Nephron progenitor cell (in vitro differentiated cells): ENCODE results near the gene KRT24.

Source experiments
- DNase-seq: peaks from one replicate; pipeline ENCODE4 v3.0.0; 2021
- H3K27ac Mint-ChIP-seq: 2 replicates; pipeline ENCODE4 v1.8.0; 2021; ENCODE audit warnings: mild to moderate bottlenecking, moderate library complexity, mixed read lengths
- H3K27me3 Mint-ChIP-seq: 2 replicates; pipeline ENCODE4 v1.8.0; 2021; ENCODE audit warnings: mild to moderate bottlenecking, low read depth, mixed read lengths; ENCODE audit not compliant: poor library complexity
- H3K36me3 Mint-ChIP-seq: 2 replicates; pipeline ENCODE4 v1.8.0; 2021; ENCODE audit warnings: low read depth, mixed read lengths
- H3K4me1 Mint-ChIP-seq: 2 replicates; pipeline ENCODE4 v1.8.0; 2021; ENCODE audit warnings: mixed read lengths
- H3K4me3 Mint-ChIP-seq: 2 replicates; pipeline ENCODE4 v1.8.0; 2021; ENCODE audit warnings: mild to moderate bottlenecking, moderate library complexity, mixed read lengths
- H3K9me3 Mint-ChIP-seq: 2 replicates; pipeline ENCODE4 v1.8.0; 2021; ENCODE audit warnings: mild to moderate bottlenecking, moderate library complexity, mixed read lengths
- TF ChIP-seq, protein P1 (sequence below): fragments of 200-600 bp; sonication (generic); IDR thresholded peaks from 2 replicates; pipeline ENCODE4 v1.5.0; 2021; ENCODE audit warnings: antibody characterized with exemption

KRT24 gene

DNA sequence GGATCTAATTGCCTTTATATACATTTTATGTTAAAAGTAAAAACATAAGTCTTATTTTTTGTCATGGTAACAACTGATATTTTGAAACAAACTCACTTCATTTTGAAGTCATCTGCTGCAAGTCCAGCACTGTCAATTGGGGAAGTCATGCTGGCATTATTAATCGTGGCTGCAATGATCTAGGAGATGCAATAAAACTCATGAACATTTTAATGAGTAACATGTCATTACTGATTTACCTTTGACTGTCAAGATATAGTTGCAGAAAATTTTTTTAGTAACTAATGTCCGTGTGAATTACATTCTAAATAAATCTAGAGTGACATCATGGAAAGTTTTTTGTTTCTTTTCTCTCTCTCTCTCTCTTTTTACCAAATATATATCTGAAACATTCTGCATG is 17.3 kb upstream of the KRT24 start:
- H3K27me3 Mint-ChIP-seq = peaks cover 29% of the 10 kb centered on the region
- TF ChIP-seq, protein P1, sequence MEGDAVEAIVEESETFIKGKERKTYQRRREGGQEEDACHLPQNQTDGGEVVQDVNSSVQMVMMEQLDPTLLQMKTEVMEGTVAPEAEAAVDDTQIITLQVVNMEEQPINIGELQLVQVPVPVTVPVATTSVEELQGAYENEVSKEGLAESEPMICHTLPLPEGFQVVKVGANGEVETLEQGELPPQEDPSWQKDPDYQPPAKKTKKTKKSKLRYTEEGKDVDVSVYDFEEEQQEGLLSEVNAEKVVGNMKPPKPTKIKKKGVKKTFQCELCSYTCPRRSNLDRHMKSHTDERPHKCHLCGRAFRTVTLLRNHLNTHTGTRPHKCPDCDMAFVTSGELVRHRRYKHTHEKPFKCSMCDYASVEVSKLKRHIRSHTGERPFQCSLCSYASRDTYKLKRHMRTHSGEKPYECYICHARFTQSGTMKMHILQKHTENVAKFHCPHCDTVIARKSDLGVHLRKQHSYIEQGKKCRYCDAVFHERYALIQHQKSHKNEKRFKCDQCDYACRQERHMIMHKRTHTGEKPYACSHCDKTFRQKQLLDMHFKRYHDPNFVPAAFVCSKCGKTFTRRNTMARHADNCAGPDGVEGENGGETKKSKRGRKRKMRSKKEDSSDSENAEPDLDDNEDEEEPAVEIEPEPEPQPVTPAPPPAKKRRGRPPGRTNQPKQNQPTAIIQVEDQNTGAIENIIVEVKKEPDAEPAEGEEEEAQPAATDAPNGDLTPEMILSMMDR = no peak
- H3K4me1 Mint-ChIP-seq = no peaks in the 10 kb centered on the region
- peaks cover 6% of the 10 kb centered on the region for H3K9me3 Mint-ChIP-seq
- no peak for DNase-seq
- H3K27ac Mint-ChIP-seq = no peak overlapping the region
- no peak overlapping the region for H3K4me3 Mint-ChIP-seq
- H3K36me3 Mint-ChIP-seq = no peaks in the 10 kb centered on the region

DNA sequence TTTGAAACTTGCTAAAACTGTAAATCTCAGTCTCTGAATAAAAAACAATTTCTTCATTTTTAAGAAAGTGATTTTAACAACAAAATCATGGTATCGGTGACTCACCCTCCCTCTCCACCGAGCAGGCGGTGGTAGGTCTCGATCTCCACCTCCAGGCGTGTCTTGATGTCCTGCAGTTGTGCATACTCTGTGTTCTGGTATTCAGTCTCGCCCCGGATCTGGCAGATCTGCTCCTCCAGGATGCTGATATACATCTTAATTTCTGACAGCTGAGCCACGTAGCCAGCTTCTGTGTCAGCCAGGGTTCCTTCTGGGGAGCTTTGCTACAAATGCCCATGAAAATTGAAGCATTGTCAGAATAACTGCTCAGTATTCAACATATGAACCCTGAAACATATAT is 15.4 kb upstream of the KRT24 start:
- H3K27me3 Mint-ChIP-seq = peaks cover 39% of the 10 kb centered on the region
- no peak overlapping the region for H3K4me3 Mint-ChIP-seq
- DNase-seq = no peak
- H3K36me3 Mint-ChIP-seq = no peaks in the 10 kb centered on the region
- H3K9me3 Mint-ChIP-seq = peaks cover 6% of the 10 kb centered on the region
- no peak overlapping the region for H3K27ac Mint-ChIP-seq
- TF ChIP-seq, protein P1 = no peak
- no peaks in the 10 kb centered on the region for H3K4me1 Mint-ChIP-seq

DNA sequence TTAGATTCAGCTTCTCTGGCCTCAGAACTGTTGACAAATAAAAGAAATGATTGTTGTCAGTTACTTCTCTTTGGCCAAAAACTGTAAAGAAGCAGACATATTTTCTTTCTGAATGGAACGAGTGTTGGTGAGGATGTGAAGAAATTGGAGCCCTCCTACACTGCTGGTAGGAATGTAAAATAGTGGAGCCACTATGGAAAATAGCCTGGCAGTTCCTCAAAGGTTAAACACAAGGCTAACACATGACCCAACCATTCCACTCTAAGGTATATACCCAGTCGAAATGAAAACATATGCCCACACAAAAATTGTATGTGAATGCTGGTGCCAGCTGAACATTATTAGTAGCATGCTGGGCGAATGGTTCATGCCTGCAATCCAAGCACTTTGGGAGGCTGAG is 14.2 kb upstream of the KRT24 start:
- H3K36me3 Mint-ChIP-seq = no peaks in the 10 kb centered on the region

DNA sequence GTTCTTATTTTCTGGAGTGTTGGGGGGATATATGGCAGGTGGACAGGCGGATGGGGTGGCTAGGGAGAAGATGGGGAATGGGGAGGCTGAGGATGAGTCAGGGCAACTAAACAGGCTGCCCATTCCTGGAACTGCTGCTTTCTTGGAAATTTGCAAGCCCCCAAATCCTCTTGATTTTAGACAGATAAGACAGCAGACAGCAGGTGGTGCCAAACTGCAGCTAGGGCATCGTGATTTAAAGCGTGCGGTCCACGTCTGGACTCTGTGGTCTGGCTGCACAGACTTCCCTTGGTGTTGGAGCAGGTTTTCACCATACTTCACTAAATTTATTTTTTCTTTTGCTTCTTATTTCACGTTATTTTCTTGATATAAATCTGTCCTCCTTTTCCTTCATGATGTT is 10.9 kb upstream of the KRT24 start:
- DNase-seq = no peak
- Mint-ChIP-seq H3K27me3 (peaks cover 21% of the 10 kb centered on the region), H3K27ac (no peak overlapping the region), H3K36me3 (no peaks in the 10 kb centered on the region), H3K4me1 (no peaks in the 10 kb centered on the region), H3K4me3 (no peak overlapping the region), H3K9me3 (peaks cover 6% of the 10 kb centered on the region)
- TF ChIP-seq, protein P1 = no peak

More for the DNA sequence above, 14.2 kb upstream of the KRT24 start:
- Mint-ChIP-seq H3K27ac (no peak overlapping the region), H3K27me3 (peaks cover 39% of the 10 kb centered on the region), H3K9me3 (peaks cover 6% of the 10 kb centered on the region), H3K4me3 (no peak overlapping the region), H3K4me1 (no peaks in the 10 kb centered on the region)
- DNase-seq = no peak
- TF ChIP-seq, protein P1 = no peak

DNA sequence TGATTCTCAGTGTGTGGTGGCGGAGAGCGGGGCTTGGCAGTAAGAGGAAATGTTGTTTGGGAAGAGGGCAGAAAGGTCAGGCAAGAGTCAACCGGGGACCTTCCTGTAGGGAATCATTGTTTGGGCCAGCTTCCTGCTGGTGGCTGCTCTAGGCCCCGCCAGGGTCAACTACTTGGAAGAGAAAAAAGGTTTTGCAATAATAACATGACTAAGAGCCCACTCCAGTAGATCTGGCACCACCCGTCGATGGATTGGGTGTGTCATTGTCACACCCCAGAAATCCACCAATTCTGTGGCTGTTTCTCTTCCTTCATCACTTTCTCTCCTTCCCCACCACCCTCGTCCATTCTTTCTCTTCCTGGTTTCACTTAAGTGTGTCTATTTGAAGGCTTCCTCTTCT is 4.2 kb upstream of the KRT24 start:
- DNase-seq = no peak
- H3K27me3 Mint-ChIP-seq = peaks cover 19% of the 10 kb centered on the region
- TF ChIP-seq, protein P1 = no peak
- no peaks in the 10 kb centered on the region for H3K36me3 Mint-ChIP-seq
- no peaks in the 10 kb centered on the region for H3K9me3 Mint-ChIP-seq
- H3K4me3 Mint-ChIP-seq = no peak overlapping the region
- H3K27ac Mint-ChIP-seq = peak overlapping the region; percentile 30
- H3K4me1 Mint-ChIP-seq = peaks cover 14% of the 10 kb centered on the region

DNA sequence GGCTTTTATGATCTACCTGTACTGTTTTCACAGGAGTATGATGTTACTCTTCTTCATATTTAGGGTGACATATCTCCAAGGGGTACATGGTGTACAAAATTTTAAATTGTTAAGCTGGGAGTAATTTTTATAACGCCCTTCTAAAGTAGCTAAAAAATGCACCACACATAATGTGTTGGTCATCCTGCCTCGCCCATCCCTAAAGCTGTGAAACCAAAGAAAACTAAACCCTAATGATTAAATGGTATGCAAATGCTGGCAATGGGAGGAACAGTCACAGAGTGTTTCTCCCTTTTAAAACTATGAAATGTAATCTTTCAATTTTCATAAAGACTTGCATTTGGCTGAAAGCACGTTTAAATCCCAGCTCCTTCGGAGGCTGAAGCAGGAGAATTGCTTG is 2.0 kb upstream of the KRT24 start:
- DNase-seq = no peak
- H3K27ac Mint-ChIP-seq = no peak overlapping the region
- no peaks in the 10 kb centered on the region for H3K36me3 Mint-ChIP-seq
- TF ChIP-seq, protein P1 = no peak
- H3K4me1 Mint-ChIP-seq = peaks cover 14% of the 10 kb centered on the region
- no peak overlapping the region for H3K4me3 Mint-ChIP-seq
- H3K9me3 Mint-ChIP-seq = no peaks in the 10 kb centered on the region
- peaks cover 19% of the 10 kb centered on the region for H3K27me3 Mint-ChIP-seq
